ENCODE data around the gene ZNF521. TPM values are rescaled to one million over a fixed set of nuclear protein-coding genes. Genes with fewer than 3 reads are reported as not detected.

Gene ZNF521
- total and polyA plus RNA-seq, 4 donors = 0.50 to 3.7 (median 1.5) TPM

DNA sequence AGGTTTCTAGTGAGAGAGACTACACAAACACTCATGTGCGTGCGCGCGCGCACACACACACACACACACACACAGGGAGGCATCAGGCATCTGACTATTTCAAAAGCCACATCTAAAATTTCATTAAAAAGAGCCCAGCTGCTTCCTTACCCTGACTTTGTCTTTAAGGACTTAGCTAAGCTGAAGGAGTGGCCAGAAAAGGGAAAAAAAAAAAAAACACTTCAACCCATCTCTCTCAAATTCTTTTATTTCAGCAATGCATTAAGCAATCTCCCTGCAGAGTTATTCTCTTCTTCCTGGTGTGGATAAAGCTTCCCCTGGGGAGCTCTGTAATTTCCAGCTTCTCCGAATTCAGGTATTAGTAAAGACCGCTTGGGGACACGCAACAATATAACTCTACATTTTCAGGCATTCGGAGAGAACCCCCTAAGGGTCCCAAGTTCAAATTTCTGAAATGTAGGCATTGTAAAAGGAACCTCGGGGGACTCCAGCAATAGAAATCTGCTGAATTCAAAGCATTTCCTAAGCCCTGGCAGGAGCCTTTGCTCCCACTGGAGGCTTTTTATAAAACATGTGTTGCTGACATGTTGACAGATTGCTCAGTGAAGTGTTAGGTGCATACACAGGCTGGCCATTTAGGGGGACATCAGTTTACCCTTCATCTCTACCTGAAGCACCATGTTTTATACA is 67.0 kb downstream of the ZNF521 start:
- WGBS = 76% methylated on average over 10 of the region's 10 CpGs
- Histone ChIP-seq H3K36me3 (ENCODE audit: control insufficient read depth in 4 of 4, insufficient read depth in 3 of 4, low read depth in 1 of 4, low read length in 3 of 4) (no peaks in the 10 kb centered on the region), H3K27me3 (ENCODE audit: control insufficient read depth in 4 of 4, insufficient read depth in 4 of 4, low read length in 3 of 4) (peaks cover 0 to 11% (median 0%) of the 10 kb centered on the region in 4 donors), H3K4me3 (ENCODE audit: low read depth in 1 of 3, low read length in 3 of 3) (no peak overlapping the region), H3K9ac (ENCODE audit: low read depth in 1 of 2, low read length in 2 of 2) (no peak overlapping the region), H3K9me3 (ENCODE audit: control insufficient read depth in 4 of 4, low read length in 3 of 4) (no peaks in the 10 kb centered on the region), H3K4me1 (ENCODE audit: control insufficient read depth in 4 of 4, insufficient read depth in 4 of 4, low read length in 3 of 4) (no peaks in the 10 kb centered on the region), H3K27ac (ENCODE audit: low read depth in 1 of 2, low read length in 2 of 2) (no peak overlapping the region)
- no peak for DNase-seq (ENCODE audit: low spot score)
- TF ChIP-seq, protein P1, sequence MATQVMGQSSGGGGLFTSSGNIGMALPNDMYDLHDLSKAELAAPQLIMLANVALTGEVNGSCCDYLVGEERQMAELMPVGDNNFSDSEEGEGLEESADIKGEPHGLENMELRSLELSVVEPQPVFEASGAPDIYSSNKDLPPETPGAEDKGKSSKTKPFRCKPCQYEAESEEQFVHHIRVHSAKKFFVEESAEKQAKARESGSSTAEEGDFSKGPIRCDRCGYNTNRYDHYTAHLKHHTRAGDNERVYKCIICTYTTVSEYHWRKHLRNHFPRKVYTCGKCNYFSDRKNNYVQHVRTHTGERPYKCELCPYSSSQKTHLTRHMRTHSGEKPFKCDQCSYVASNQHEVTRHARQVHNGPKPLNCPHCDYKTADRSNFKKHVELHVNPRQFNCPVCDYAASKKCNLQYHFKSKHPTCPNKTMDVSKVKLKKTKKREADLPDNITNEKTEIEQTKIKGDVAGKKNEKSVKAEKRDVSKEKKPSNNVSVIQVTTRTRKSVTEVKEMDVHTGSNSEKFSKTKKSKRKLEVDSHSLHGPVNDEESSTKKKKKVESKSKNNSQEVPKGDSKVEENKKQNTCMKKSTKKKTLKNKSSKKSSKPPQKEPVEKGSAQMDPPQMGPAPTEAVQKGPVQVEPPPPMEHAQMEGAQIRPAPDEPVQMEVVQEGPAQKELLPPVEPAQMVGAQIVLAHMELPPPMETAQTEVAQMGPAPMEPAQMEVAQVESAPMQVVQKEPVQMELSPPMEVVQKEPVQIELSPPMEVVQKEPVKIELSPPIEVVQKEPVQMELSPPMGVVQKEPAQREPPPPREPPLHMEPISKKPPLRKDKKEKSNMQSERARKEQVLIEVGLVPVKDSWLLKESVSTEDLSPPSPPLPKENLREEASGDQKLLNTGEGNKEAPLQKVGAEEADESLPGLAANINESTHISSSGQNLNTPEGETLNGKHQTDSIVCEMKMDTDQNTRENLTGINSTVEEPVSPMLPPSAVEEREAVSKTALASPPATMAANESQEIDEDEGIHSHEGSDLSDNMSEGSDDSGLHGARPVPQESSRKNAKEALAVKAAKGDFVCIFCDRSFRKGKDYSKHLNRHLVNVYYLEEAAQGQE (IDR thresholded peaks at IDR 0.05) = no peak
- TF ChIP-seq, protein P2, sequence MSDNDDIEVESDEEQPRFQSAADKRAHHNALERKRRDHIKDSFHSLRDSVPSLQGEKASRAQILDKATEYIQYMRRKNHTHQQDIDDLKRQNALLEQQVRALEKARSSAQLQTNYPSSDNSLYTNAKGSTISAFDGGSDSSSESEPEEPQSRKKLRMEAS (IDR thresholded peaks at IDR 0.05) = no peak
- no peak for TF ChIP-seq EGR1 (IDR thresholded peaks at IDR 0.05; ENCODE audit: low read depth in 2 of 2)
- no peak for TF ChIP-seq YY1 (IDR thresholded peaks at IDR 0.05)
- no peak for TF ChIP-seq ATF3 (IDR thresholded peaks at IDR 0.05)
- no peak for TF ChIP-seq SP1 (IDR thresholded peaks at IDR 0.05)
- no peak for TF ChIP-seq RAD21 (IDR thresholded peaks at IDR 0.05)
- TF ChIP-seq GABPA (IDR thresholded peaks at IDR 0.05 in 1 of 2, conservative IDR thresholded peaks at IDR 0.05 in 1 of 2) = no peak
- TF ChIP-seq RXRA (IDR thresholded peaks at IDR 0.05) = no peak

- WGBS = 75% methylated on average over 7 of the region's 7 CpGs
- no peaks in the 10 kb centered on the region for H3K36me3 ChIP-seq (ENCODE audit: control insufficient read depth in 4 of 4, insufficient read depth in 3 of 4, low read depth in 1 of 4, low read length in 3 of 4)
- TF ChIP-seq ATF3 (IDR thresholded peaks at IDR 0.05) (no peak), HNF4A (conservative IDR thresholded peaks at IDR 0.05) (no peak)
- no peak overlapping the region for H3K27ac ChIP-seq (ENCODE audit: low read depth in 1 of 2, low read length in 2 of 2)
- H3K4me1 ChIP-seq (ENCODE audit: control insufficient read depth in 4 of 4, insufficient read depth in 4 of 4, low read length in 3 of 4) = no peaks in the 10 kb centered on the region
- H3K4me3 ChIP-seq (ENCODE audit: low read depth in 1 of 3, low read length in 3 of 3) = no peak overlapping the region
- no peaks in the 10 kb centered on the region for H3K9me3 ChIP-seq (ENCODE audit: control insufficient read depth in 4 of 4, low read length in 3 of 4)
- no peak for DNase-seq (ENCODE audit: low spot score)
- H3K27me3 ChIP-seq (ENCODE audit: control insufficient read depth in 4 of 4, insufficient read depth in 4 of 4, low read length in 3 of 4) = peaks cover 0 to 13% (median 0%) of the 10 kb centered on the region in 4 donors
- no peak overlapping the region for H3K9ac ChIP-seq (ENCODE audit: low read depth in 1 of 2, low read length in 2 of 2)
Measured at GRCh38 chr18:25284281-25284680, 67.7 kb downstream of the ZNF521 start.

- no peaks in the 10 kb centered on the region for H3K36me3 ChIP-seq (ENCODE audit: control insufficient read depth in 4 of 4, insufficient read depth in 3 of 4, low read depth in 1 of 4, low read length in 3 of 4)
- H3K9ac ChIP-seq (ENCODE audit: low read depth in 1 of 2, low read length in 2 of 2) = no peak overlapping the region
- H3K4me1 ChIP-seq (ENCODE audit: control insufficient read depth in 4 of 4, insufficient read depth in 4 of 4, low read length in 3 of 4) = no peaks in the 10 kb centered on the region
- no peak overlapping the region for H3K4me3 ChIP-seq (ENCODE audit: low read depth in 1 of 3, low read length in 3 of 3)
- DNase-seq (ENCODE audit: low spot score) = no peak
- H3K27ac ChIP-seq (ENCODE audit: low read depth in 1 of 2, low read length in 2 of 2) = no peak overlapping the region
- peaks cover 0 to 13% (median 0%) of the 10 kb centered on the region in 4 donors for H3K27me3 ChIP-seq (ENCODE audit: control insufficient read depth in 4 of 4, insufficient read depth in 4 of 4, low read length in 3 of 4)
- 60% methylated on average over 2 of the region's 2 CpGs for WGBS
- H3K9me3 ChIP-seq (ENCODE audit: control insufficient read depth in 4 of 4, low read length in 3 of 4) = no peaks in the 10 kb centered on the region
- TF ChIP-seq, protein P3, sequence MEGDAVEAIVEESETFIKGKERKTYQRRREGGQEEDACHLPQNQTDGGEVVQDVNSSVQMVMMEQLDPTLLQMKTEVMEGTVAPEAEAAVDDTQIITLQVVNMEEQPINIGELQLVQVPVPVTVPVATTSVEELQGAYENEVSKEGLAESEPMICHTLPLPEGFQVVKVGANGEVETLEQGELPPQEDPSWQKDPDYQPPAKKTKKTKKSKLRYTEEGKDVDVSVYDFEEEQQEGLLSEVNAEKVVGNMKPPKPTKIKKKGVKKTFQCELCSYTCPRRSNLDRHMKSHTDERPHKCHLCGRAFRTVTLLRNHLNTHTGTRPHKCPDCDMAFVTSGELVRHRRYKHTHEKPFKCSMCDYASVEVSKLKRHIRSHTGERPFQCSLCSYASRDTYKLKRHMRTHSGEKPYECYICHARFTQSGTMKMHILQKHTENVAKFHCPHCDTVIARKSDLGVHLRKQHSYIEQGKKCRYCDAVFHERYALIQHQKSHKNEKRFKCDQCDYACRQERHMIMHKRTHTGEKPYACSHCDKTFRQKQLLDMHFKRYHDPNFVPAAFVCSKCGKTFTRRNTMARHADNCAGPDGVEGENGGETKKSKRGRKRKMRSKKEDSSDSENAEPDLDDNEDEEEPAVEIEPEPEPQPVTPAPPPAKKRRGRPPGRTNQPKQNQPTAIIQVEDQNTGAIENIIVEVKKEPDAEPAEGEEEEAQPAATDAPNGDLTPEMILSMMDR (IDR thresholded peaks at IDR 0.05; ENCODE audit: low read depth, low read length, missing input control) = no peak
- TF ChIP-seq NR2F2 (IDR thresholded peaks at IDR 0.05) (no peak), SP1 (IDR thresholded peaks at IDR 0.05) (no peak), RXRA (IDR thresholded peaks at IDR 0.05) (no peak), RAD21 (IDR thresholded peaks at IDR 0.05) (no peak), TAF1 (conservative IDR thresholded peaks at IDR 0.05) (no peak), EGR1 (IDR thresholded peaks at IDR 0.05; ENCODE audit: low read depth in 2 of 2) (no peak), ATF3 (IDR thresholded peaks at IDR 0.05) (no peak), HNF4A (conservative IDR thresholded peaks at IDR 0.05) (no peak), HNF4G (IDR thresholded peaks at IDR 0.05) (no peak), YY1 (IDR thresholded peaks at IDR 0.05) (no peak), FOXA2 (IDR thresholded peaks at IDR 0.05) (no peak), JUND (IDR thresholded peaks at IDR 0.05) (no peak), FOXA1 (IDR thresholded peaks at IDR 0.05) (no peak)
- TF ChIP-seq, protein P2 (IDR thresholded peaks at IDR 0.05) = no peak
- TF ChIP-seq, protein P4, sequence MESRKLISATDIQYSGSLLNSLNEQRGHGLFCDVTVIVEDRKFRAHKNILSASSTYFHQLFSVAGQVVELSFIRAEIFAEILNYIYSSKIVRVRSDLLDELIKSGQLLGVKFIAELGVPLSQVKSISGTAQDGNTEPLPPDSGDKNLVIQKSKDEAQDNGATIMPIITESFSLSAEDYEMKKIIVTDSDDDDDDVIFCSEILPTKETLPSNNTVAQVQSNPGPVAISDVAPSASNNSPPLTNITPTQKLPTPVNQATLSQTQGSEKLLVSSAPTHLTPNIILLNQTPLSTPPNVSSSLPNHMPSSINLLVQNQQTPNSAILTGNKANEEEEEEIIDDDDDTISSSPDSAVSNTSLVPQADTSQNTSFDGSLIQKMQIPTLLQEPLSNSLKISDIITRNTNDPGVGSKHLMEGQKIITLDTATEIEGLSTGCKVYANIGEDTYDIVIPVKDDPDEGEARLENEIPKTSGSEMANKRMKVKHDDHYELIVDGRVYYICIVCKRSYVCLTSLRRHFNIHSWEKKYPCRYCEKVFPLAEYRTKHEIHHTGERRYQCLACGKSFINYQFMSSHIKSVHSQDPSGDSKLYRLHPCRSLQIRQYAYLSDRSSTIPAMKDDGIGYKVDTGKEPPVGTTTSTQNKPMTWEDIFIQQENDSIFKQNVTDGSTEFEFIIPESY (IDR thresholded peaks at IDR 0.05) = no peak
Measured at GRCh38 chr18:25283781-25284180, 68.2 kb downstream of the ZNF521 start.
